Liver (tissue), 9 donors: ENCODE results near the gene TSSC4. TPM values are rescaled to one million over a fixed set of nuclear protein-coding genes. Genes with fewer than 3 reads are reported as not detected.

Experiments
- DNase-seq: peaks from one replicate; pipeline ENCODE4 v3.0.0-alpha.2; 2017; ENCODE audit warnings: low spot score
- H3K27ac ChIP-seq, 2 donors: one replicate each; pipeline ENCODE4 v1.7.0; 2013; ENCODE audit warnings: inconsistent platforms in 2 of 2, low read length in 2 of 2, control low read depth in 1 of 2, low read depth in 1 of 2, mild to moderate bottlenecking in 1 of 2
- H3K27me3 ChIP-seq, 4 donors: one replicate each; pipeline versions ENCODE4 v1.6.1 to v1.7.0; 2013; ENCODE audit warnings: low read length in 3 of 4, inconsistent platforms in 1 of 4, mild to moderate bottlenecking in 1 of 4, moderate library complexity in 1 of 4; ENCODE audit not compliant: control insufficient read depth in 4 of 4, insufficient read depth in 4 of 4
- H3K36me3 ChIP-seq, 4 donors: one replicate each; pipeline versions ENCODE4 v1.6.1 to v1.7.0; 2013; ENCODE audit warnings: low read length in 3 of 4, mild to moderate bottlenecking in 3 of 4, low read depth in 1 of 4, moderate library complexity in 1 of 4; ENCODE audit not compliant: control insufficient read depth in 4 of 4, insufficient read depth in 3 of 4
- H3K4me1 ChIP-seq, 4 donors: one replicate each; pipeline versions ENCODE4 v1.6.1 to v1.7.0; 2013; ENCODE audit warnings: low read length in 3 of 4, mild to moderate bottlenecking in 3 of 4, moderate library complexity in 1 of 4; ENCODE audit not compliant: control insufficient read depth in 4 of 4, insufficient read depth in 4 of 4
- H3K4me3 ChIP-seq, 3 donors: one replicate each; pipeline versions ENCODE4 v1.6.1 to v1.7.0; 2013; ENCODE audit warnings: low read length in 3 of 3, control low read depth in 1 of 3, low read depth in 1 of 3, mild to moderate bottlenecking in 1 of 3
- H3K9ac ChIP-seq, 2 donors: one replicate each; pipeline ENCODE4 v1.7.0; 2013; ENCODE audit warnings: low read length in 2 of 2, mild to moderate bottlenecking in 2 of 2, moderate library complexity in 2 of 2, control low read depth in 1 of 2, low read depth in 1 of 2
- H3K9me3 ChIP-seq, 4 donors: one replicate each; pipeline versions ENCODE4 v1.6.1 to v1.7.0; 2013; ENCODE audit warnings: low read length in 3 of 4; ENCODE audit not compliant: control insufficient read depth in 4 of 4
- EGR1 ChIP-seq, 2 donors: IDR thresholded peaks; 2 replicates each; pipeline ENCODE4 v1.6.1; 2016 to 2018; ENCODE audit warnings: antibody characterized with exemption in 2 of 2, low read depth in 2 of 2
- FOXA1 ChIP-seq: IDR thresholded peaks from 2 replicates; pipeline ENCODE4 v1.6.1; 2016; ENCODE audit warnings: antibody characterized with exemption
- FOXA2 ChIP-seq: IDR thresholded peaks from 2 replicates; pipeline ENCODE4 v1.6.1; 2016; ENCODE audit warnings: antibody characterized with exemption
- GABPA ChIP-seq, 2 donors: IDR thresholded peaks in 1 of 2; conservative IDR thresholded peaks in 1 of 2; 2 replicates each; pipeline ENCODE4 v1.6.1; 2016; ENCODE audit warnings: antibody characterized with exemption in 2 of 2, mild to moderate bottlenecking in 1 of 2, moderate library complexity in 1 of 2
- HNF4A ChIP-seq, 2 donors: conservative IDR thresholded peaks; 2 replicates each; pipeline ENCODE4 v1.6.1; 2016; ENCODE audit warnings: antibody characterized with exemption in 2 of 2, mild to moderate bottlenecking in 2 of 2
- HNF4G ChIP-seq: IDR thresholded peaks from 2 replicates; pipeline ENCODE4 v1.6.1; 2016; ENCODE audit warnings: antibody characterized with exemption
- JUND ChIP-seq, 2 donors: IDR thresholded peaks; 2 replicates each; pipeline ENCODE4 v1.6.1; 2016; ENCODE audit warnings: antibody characterized with exemption in 2 of 2
- MAX ChIP-seq: IDR thresholded peaks from 2 replicates; pipeline ENCODE4 v1.6.1; 2016; ENCODE audit warnings: antibody characterized with exemption
- NR2F2 ChIP-seq: IDR thresholded peaks from 2 replicates; pipeline ENCODE4 v1.6.1; 2016; ENCODE audit warnings: antibody characterized with exemption
- RAD21 ChIP-seq, 2 donors: IDR thresholded peaks; 2 replicates each; pipeline ENCODE4 v1.6.1; 2016; ENCODE audit warnings: antibody characterized with exemption in 2 of 2, mild to moderate bottlenecking in 2 of 2
- REST ChIP-seq: IDR thresholded peaks from 2 replicates; pipeline ENCODE4 v1.6.1; 2016; ENCODE audit warnings: antibody characterized with exemption, mild to moderate bottlenecking
- RXRA ChIP-seq, 2 donors: IDR thresholded peaks; 2 replicates each; pipeline ENCODE4 v1.6.1; 2017 to 2018; ENCODE audit warnings: antibody characterized with exemption in 2 of 2, mild to moderate bottlenecking in 1 of 2
- SP1 ChIP-seq: IDR thresholded peaks from 2 replicates; pipeline ENCODE4 v1.6.1; 2018; ENCODE audit warnings: antibody characterized with exemption, mild to moderate bottlenecking
- TAF1 ChIP-seq: conservative IDR thresholded peaks from 2 replicates; pipeline ENCODE4 v1.6.1; 2016; ENCODE audit warnings: antibody characterized with exemption, mild to moderate bottlenecking
- YY1 ChIP-seq: IDR thresholded peaks from 2 replicates; pipeline ENCODE4 v1.6.1; 2016; ENCODE audit warnings: antibody characterized with exemption, mild to moderate bottlenecking
- WGBS: extraction: QIAGEN DNeasy Blood & Tissue Kit; methylation state at CpG from one replicate; pipeline ENCODE4 v1.1.7; 2013; 5-methylcytosine and 5-hydroxymethylcytosine counted together
- polyA plus RNA-seq, 2 donors: library from polyadenylated mRNA; stranded (reverse) in 1 of 2; unstranded in 1 of 2; fragments of 200-250 nt in 1 of 2; fragments of >200 nt in 1 of 2; fragmentation: Nextera tagmentation in 1 of 2; extraction: Ambion mirVana in 1 of 2; gene quantifications; one replicate each; pipeline versions ENCODE4 v1.2.1 to v1.2.3, GENCODE V29; 2013 to 2015
- total RNA-seq, 2 donors: library from RNA; depleted of rRNA; stranded (reverse); fragments of >200 nt; gene quantifications; one replicate each; pipeline ENCODE4 v1.2.3, GENCODE V29; 2014
- TF ChIP-seq, protein P1 (sequence below): IDR thresholded peaks from 2 replicates; pipeline ENCODE4 v1.6.1; 2016; ENCODE audit warnings: antibody characterized with exemption
- TF ChIP-seq, protein P2 (sequence below): fragments of 150-350 bp; IDR thresholded peaks from 2 replicates; pipeline ENCODE4 v1.5.1; 2017; ENCODE audit warnings: improper control_type of control experiment, low read depth, low read length; ENCODE audit not compliant: missing input control
- TF ChIP-seq, protein P3 (sequence below): IDR thresholded peaks from 2 replicates; pipeline ENCODE4 v1.6.1; 2016; ENCODE audit warnings: antibody characterized with exemption
- donor health status: healthy.
- donor health status: healthy.
- donor health status: healthy.
- donor health status: healthy.
- donor health status: healthy.

The TSSC4 gene
- total and polyA plus RNA-seq, 4 donors, result 15.8 to 19.1 (median 17.6) TPM

DNA sequence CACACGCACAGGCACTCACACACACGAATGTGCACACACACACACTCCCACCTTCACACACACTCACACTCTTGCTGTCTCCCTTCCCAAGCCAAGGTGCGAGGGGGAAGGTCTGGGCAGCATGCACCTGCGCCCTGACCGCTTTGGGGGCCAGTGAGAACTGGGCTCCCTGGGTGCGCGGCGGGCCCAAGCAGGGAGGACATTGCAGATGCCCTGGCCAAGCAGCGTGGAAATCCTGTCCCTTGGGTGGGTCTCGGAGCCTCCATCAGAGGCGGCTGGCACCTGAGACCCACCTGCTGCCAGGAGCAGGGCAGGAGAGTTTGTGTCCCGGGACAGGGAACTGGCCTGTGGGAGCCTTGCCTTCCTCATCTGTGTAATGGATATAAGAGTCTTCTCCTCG lies 20.2 kb upstream of the TSSC4 start:
- Histone ChIP-seq H3K27ac (peak overlapping the region; percentile 91 to 93), H3K4me3 (peak overlapping the region; percentile 66 to 85 (median 73)), H3K27me3 (no peaks in the 10 kb centered on the region), H3K9ac (peak overlapping the region; percentile 15 to 31), H3K4me1 (peaks cover 51 to 77% (median 66%) of the 10 kb centered on the region in 4 donors), H3K9me3 (no peaks in the 10 kb centered on the region), H3K36me3 (no peaks in the 10 kb centered on the region)
- no peak for DNase-seq
- no peak for TF ChIP-seq MAX
- no peak for TF ChIP-seq RXRA (IDR thresholded peaks at IDR 0.05)
- WGBS, result 38% methylated on average over 13 of the region's 13 CpGs

GRCh38 chr11:2380807-2381350 lies 19.7 kb upstream of the TSSC4 start:
- Histone ChIP-seq H3K4me1 (peaks cover 50 to 77% (median 65%) of the 10 kb centered on the region in 4 donors), H3K27me3 (no peaks in the 10 kb centered on the region), H3K27ac (peak overlapping the region; percentile 91 to 93), H3K4me3 (peak overlapping the region; percentile 66 to 85 (median 73)), H3K9me3 (no peaks in the 10 kb centered on the region), H3K36me3 (no peaks in the 10 kb centered on the region), H3K9ac (peak overlapping the region; percentile 15 to 17)
- WGBS, result 18% methylated on average over 20 of the region's 20 CpGs
- peak; percentile 60 for DNase-seq
- peak in 1 of 2 donors; percentile 45 for TF ChIP-seq RAD21 (IDR thresholded peaks at IDR 0.05)
- TF ChIP-seq TAF1, result no peak
- TF ChIP-seq SP1, result peak; percentile 74
- TF ChIP-seq HNF4A (conservative IDR thresholded peaks at IDR 0.05), result no peak
- peak; percentile 71 to 77 for TF ChIP-seq RXRA (IDR thresholded peaks at IDR 0.05)
- TF ChIP-seq YY1, result no peak
- no peak for TF ChIP-seq JUND (IDR thresholded peaks at IDR 0.05)
- peak in 1 of 2 donors; percentile 60 for TF ChIP-seq GABPA (IDR thresholded peaks at IDR 0.05 in 1 of 2, conservative IDR thresholded peaks at IDR 0.05 in 1 of 2)
- peak; percentile 85 for TF ChIP-seq NR2F2
- TF ChIP-seq FOXA1, result no peak
- peak; percentile 87 for TF ChIP-seq REST
- TF ChIP-seq MAX, result peak; percentile 80
- TF ChIP-seq, protein P1, sequence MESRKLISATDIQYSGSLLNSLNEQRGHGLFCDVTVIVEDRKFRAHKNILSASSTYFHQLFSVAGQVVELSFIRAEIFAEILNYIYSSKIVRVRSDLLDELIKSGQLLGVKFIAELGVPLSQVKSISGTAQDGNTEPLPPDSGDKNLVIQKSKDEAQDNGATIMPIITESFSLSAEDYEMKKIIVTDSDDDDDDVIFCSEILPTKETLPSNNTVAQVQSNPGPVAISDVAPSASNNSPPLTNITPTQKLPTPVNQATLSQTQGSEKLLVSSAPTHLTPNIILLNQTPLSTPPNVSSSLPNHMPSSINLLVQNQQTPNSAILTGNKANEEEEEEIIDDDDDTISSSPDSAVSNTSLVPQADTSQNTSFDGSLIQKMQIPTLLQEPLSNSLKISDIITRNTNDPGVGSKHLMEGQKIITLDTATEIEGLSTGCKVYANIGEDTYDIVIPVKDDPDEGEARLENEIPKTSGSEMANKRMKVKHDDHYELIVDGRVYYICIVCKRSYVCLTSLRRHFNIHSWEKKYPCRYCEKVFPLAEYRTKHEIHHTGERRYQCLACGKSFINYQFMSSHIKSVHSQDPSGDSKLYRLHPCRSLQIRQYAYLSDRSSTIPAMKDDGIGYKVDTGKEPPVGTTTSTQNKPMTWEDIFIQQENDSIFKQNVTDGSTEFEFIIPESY, result no peak
- peak; percentile 40 to 64 for TF ChIP-seq EGR1 (IDR thresholded peaks at IDR 0.05; ENCODE audit: low read depth in 2 of 2)
- TF ChIP-seq, protein P2, sequence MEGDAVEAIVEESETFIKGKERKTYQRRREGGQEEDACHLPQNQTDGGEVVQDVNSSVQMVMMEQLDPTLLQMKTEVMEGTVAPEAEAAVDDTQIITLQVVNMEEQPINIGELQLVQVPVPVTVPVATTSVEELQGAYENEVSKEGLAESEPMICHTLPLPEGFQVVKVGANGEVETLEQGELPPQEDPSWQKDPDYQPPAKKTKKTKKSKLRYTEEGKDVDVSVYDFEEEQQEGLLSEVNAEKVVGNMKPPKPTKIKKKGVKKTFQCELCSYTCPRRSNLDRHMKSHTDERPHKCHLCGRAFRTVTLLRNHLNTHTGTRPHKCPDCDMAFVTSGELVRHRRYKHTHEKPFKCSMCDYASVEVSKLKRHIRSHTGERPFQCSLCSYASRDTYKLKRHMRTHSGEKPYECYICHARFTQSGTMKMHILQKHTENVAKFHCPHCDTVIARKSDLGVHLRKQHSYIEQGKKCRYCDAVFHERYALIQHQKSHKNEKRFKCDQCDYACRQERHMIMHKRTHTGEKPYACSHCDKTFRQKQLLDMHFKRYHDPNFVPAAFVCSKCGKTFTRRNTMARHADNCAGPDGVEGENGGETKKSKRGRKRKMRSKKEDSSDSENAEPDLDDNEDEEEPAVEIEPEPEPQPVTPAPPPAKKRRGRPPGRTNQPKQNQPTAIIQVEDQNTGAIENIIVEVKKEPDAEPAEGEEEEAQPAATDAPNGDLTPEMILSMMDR, result no peak
- TF ChIP-seq HNF4G, result no peak
- TF ChIP-seq, protein P3, sequence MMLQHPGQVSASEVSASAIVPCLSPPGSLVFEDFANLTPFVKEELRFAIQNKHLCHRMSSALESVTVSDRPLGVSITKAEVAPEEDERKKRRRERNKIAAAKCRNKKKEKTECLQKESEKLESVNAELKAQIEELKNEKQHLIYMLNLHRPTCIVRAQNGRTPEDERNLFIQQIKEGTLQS, result no peak
- TF ChIP-seq FOXA2, result no peak
